ENCODE data around the gene RAP1GAP.

Gene RAP1GAP

GRCh38 chr1:21669258-21670058 is at the start of gene RAP1GAP:
TSS of gene RAP1GAP (minus strand) at chr1:21669357. CDS start at chr1:21620032, 49,325 bp downstream.
- peak; percentile 41 for DNase-seq

- no peak for DNase-seq
These were observed 47.0 kb upstream of the RAP1GAP start for GRCh38 chr1:21716169-21716568.

GRCh38 chr1:21707891-21708290 is 38.7 kb upstream of the RAP1GAP start:
- DNase-seq = no peak

GRCh38 chr1:21707086-21707840 is 38.1 kb upstream of the RAP1GAP start:
- DNase-seq = no peak

DNA sequence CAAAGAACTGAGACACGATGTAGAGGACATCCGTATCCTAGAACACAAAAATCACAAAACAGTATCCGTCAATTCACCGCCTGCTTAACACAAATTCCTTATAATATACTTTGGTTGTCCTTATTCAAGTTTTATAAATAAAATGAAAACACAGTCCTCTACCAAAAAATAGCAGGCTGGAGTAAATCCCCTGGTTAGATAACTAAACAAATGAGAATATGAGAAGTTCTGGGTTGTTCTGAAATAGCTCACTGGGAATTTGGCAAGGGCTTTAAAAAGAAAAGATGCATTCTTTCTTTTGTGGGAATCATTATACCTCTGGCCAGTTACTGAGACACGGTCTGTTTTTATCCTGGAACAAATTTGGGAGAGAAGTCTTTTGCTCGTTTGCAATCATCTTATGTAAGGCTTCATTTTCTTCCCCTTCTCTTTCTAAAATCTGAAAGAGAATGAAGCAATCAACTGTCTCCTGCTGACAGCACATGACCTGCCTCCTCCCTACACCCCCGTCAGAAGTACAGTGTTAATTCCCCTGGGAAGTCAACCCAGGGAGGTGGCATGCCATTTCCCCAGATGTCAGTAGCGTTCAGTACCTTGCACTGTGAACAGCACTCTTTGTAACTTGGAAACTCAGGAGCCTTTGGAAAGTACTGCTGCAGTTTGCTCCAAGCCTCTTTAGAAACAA is 37.1 kb upstream of the RAP1GAP start:
- no peak for DNase-seq

DNA sequence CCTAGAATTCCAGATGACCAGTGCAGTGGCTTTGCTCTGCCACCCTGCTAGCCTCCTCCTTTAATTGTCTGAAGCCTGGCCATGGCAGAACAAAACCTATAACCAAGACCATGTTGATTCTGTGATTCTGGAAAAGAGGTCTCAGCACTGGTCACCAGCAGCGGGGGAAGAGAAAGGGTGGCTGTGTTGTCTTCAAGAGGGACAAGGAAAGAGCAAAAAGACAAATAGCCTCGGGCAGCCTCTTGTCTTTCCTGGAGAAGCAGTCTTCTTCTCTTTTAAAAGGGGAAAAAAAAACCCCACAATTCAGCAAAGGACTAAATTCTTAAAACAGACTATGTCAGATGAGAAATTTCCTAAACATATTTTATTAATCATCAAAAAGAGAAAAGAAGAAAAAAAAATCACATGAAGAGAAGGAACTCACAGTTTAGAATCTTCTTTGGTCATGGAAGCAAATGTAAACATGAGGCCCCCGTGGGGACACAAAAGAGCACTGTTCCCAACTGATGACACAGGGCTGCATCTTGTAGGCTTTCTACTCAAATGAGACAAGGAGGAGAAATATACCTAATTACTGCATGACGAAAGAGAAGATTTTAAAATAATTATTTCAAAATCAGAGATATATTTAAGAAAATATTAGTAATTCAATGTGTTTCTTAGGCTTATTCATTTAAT is 36.3 kb upstream of the RAP1GAP start:
- DNase-seq = no peak

- no peak for DNase-seq
These were observed 35.0 kb upstream of the RAP1GAP start for GRCh38 chr1:21704145-21704544.

DNA sequence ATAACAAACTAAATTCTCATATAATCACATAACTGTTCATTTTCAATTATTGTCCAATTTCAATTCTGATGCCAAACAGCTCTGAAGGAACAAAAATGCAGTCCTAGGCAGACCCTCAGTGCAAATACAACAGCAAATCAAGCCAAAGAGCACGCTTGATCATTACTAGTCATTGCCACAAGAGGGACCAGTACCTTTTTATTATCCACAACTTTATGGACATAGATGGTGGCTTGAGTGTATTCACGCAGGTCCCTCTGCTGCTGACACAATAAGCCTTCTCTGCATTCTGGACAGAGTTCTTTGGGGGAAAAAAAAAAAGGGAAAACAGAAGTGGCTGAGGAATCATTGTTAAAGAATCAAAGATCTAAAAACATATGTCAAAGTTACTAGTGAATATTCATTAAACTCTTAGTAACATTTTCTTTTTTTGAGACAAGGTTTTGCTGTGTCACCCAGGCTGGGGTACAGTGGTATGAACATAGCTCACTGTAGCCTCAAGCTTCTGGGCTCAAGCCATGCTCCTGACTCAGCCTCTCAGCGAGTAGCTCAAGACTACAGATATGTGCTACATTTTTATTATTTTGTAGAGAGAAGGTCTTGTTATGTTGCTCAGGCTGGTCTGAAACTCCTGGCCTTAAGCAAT is 34.3 kb upstream of the RAP1GAP start:
- no peak for DNase-seq

- no peak for DNase-seq
These were observed 33.6 kb upstream of the RAP1GAP start for GRCh38 chr1:21702780-21703179.

GRCh38 chr1:21701401-21701800 is 32.2 kb upstream of the RAP1GAP start:
- DNase-seq = no peak

- no peak for DNase-seq
These were observed 30.9 kb upstream of the RAP1GAP start for GRCh38 chr1:21700094-21700493.

DNA sequence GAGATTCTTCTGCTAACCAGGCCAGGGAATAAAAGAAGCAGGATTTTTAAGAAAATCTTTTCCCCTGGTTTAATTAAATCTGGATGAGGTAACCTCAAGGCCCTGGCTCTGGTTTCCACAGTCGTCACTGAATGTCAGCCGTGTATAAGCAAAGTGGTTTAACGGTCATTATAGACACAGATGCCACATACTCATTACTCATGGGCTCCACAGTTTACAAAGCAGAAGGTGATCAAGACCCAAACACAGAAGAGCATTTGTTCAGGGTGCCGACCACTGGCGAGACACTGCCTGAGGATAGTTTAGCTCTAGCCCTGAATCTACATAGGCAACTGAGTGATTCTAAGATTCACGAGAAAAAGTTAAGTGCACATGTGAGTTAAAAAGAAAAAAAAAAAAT is 27.8 kb upstream of the RAP1GAP start:
- no peak for DNase-seq

DNA sequence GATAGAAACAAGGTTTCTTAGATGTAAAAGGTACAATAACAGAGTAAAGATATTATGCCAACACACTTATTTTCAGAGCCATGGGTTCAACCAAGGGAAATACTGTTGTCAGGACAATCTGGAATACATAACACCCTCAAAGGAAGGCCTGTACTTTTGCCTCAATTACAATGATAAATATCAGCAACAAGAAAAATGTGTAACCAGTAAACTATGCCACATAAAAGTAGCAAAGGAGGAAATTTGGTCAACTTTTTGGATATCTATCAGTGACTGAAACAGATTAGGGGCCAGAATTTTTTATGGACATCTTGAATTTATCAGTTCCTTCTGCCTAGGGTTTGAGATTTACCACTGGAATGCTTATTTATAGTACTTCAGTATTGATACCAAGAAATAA is 24.6 kb upstream of the RAP1GAP start:
- no peak for DNase-seq

- DNase-seq = no peak
These were observed 22.6 kb upstream of the RAP1GAP start for GRCh38 chr1:21691739-21692138.

GRCh38 chr1:21689661-21690372 is 20.7 kb upstream of the RAP1GAP start:
- no peak for DNase-seq

- DNase-seq = no peak
These were observed 17.9 kb upstream of the RAP1GAP start for GRCh38 chr1:21687081-21687529.

- DNase-seq = no peak
These were observed 17.0 kb upstream of the RAP1GAP start for GRCh38 chr1:21685946-21686678.

DNA sequence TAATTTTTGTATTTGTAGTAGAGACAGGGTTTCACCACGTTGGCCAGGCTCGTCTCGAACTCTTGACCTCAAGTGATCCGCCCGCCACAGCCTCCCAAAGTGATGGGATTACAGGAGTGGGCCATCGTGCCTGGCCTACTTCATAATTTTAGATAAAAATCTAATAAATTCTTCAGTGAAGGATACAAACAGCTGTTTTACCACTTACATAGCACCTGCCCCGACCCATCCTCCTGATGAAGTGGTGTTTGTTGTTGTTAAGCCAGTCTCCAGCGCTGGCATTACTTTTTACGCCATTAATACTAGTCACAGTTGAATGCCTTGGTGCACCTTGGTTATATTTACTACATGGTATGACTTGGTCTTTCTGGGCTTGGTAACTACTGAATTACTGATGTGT is 12.3 kb upstream of the RAP1GAP start:
- DNase-seq = no peak

DNA sequence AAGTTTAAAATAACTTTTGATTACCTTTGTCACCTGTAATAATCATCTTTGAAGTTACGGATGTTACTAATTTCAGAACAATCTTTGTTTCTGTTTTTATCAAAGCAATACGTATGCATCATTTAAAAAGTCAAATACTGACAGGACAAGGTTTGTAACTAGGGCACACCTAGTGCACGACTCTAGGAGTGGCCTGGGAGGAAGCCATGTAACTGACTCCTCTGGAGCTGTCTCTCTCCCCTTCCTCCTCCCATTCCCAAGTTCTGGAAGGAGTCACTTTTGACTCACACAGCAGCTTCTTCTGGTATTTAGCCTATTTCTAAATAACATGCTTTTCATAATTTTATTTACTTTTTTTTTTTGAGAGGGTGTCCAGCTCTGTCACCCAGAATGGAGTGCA is 11.8 kb upstream of the RAP1GAP start:
- no peak for DNase-seq

DNA sequence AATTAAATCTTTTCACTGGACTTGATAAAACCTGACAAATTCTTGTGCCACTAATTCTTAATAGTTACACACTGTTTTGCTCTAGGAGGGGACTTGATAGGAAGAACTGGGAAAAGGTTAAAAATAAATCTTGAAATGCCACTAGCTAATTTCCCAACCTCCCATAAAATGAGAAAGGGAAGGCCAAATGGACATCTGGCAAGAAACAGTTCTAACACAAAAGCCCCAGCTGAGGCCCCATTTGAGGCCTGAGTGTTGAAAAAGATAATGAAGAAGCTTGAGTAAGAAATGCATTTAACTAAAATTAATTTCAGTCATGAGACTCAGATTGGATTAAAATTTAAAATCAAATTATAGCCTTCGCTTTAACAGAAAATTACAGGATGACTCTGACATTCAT is 11.2 kb upstream of the RAP1GAP start:
- DNase-seq = no peak

GRCh38 chr1:21677168-21677567 is 8.0 kb upstream of the RAP1GAP start:
- DNase-seq = no peak

Data from activated naive CD4-positive, alpha-beta T cell treated with Interleukin-2 at 50 U/mL for 16 hours (primary cell).